SK-N-SH treated with all-trans-retinoic acid at 6 μM for 48 hours (cell line): ENCODE results near the gene LRP3.

Experiments used
- ATAC-seq: fragments of 200-7000 bp; cut with Tn5 transposase; 3 replicates; pipeline ENCODE4 v1.9.1; 2020; ENCODE audit warnings: mild to moderate bottlenecking, moderate library complexity
- BACH2 ChIP-seq: fragments of 250-450 bp; sonication (Bioruptor Pico); IDR thresholded peaks from 2 replicates; pipeline ENCODE4 v1.9.0; 2021; ENCODE audit warnings: mild to moderate bottlenecking, borderline replicate concordance
- CREB5 ChIP-seq: fragments of 250-450 bp; sonication (Bioruptor Pico); IDR thresholded peaks from 2 replicates; pipeline ENCODE4 v1.5.1; 2020; ENCODE audit warnings: low read depth, mild to moderate bottlenecking, moderate library complexity
- CSDC2 ChIP-seq: fragments of 250-450 bp; sonication (Bioruptor Pico); IDR thresholded peaks from 2 replicates; pipeline ENCODE4 v1.5.0; 2020; ENCODE audit warnings: mild to moderate bottlenecking, moderate library complexity
- CSRNP3 ChIP-seq: fragments of 250-450 bp; sonication (Bioruptor Pico); IDR thresholded peaks from 2 replicates; pipeline ENCODE4 v1.5.1; 2021; ENCODE audit warnings: mild to moderate bottlenecking, moderate library complexity
- GLIS3 ChIP-seq: fragments of 250-450 bp; sonication (Bioruptor Pico); IDR thresholded peaks from 2 replicates; pipeline ENCODE4 v1.5.0; 2020; ENCODE audit warnings: mild to moderate bottlenecking, moderate library complexity
- ISL1 ChIP-seq: fragments of 250-450 bp; sonication (Bioruptor Pico); IDR thresholded peaks from 2 replicates; pipeline ENCODE4 v2.1.2; 2022; ENCODE audit warnings: mild to moderate bottlenecking, moderate library complexity
- OSR1 ChIP-seq: fragments of 250-450 bp; sonication (Bioruptor Pico); IDR thresholded peaks from 2 replicates; pipeline ENCODE4 v1.8.0; 2022; ENCODE audit warnings: moderate library complexity, mild to moderate bottlenecking, inconsistent platforms
- PATZ1 ChIP-seq: fragments of 250-450 bp; sonication (Bioruptor Pico); IDR thresholded peaks from 2 replicates; pipeline ENCODE4 v1.8.0; 2020; ENCODE audit warnings: mild to moderate bottlenecking, moderate library complexity, borderline replicate concordance
- POU6F1 ChIP-seq: fragments of 250-450 bp; sonication (Bioruptor Pico); IDR thresholded peaks from 2 replicates; pipeline ENCODE4 v1.8.0; 2021; ENCODE audit warnings: low read depth, mild to moderate bottlenecking, moderate library complexity, borderline replicate concordance
- PPARA ChIP-seq: fragments of 250-450 bp; sonication (Bioruptor Pico); IDR thresholded peaks from 2 replicates; pipeline ENCODE4 v1.5.0; 2020; ENCODE audit warnings: mild to moderate bottlenecking, borderline replicate concordance
- RARB ChIP-seq: fragments of 250-450 bp; sonication (Bioruptor Pico); IDR thresholded peaks from 2 replicates; pipeline ENCODE4 v1.8.0; 2021; ENCODE audit warnings: mild to moderate bottlenecking, moderate library complexity
- SNAI2 ChIP-seq: fragments of 250-450 bp; sonication (Bioruptor Pico); IDR thresholded peaks from 2 replicates; pipeline ENCODE4 v1.5.0; 2020; ENCODE audit warnings: mild to moderate bottlenecking, moderate library complexity
- TCF4 ChIP-seq: fragments of 250-450 bp; sonication (Bioruptor Pico); IDR thresholded peaks from 2 replicates; pipeline ENCODE4 v1.8.0; 2021; ENCODE audit warnings: mild to moderate bottlenecking, moderate library complexity, borderline replicate concordance
- TOX ChIP-seq: fragments of 250-450 bp; sonication (Bioruptor Pico); IDR thresholded peaks from 2 replicates; pipeline ENCODE4 v1.8.0; 2021; ENCODE audit warnings: mild to moderate bottlenecking, moderate library complexity, borderline replicate concordance
- TSHZ2 ChIP-seq: fragments of 250-450 bp; sonication (Bioruptor Pico); IDR thresholded peaks from 2 replicates; pipeline ENCODE4 v1.5.0; 2020; ENCODE audit warnings: mild to moderate bottlenecking, moderate library complexity
- ZC3H10 ChIP-seq: fragments of 250-450 bp; sonication (Bioruptor Pico); IDR thresholded peaks from 2 replicates; pipeline ENCODE4 v1.5.1; 2021; ENCODE audit warnings: mild to moderate bottlenecking, moderate library complexity
- ZFP3 ChIP-seq: fragments of 250-450 bp; sonication (Bioruptor Pico); IDR thresholded peaks from 2 replicates; pipeline ENCODE4 v1.5.0; 2020; ENCODE audit warnings: mild to moderate bottlenecking, moderate library complexity
- ZNF565 ChIP-seq: fragments of 450-650 bp; formaldehyde crosslinking; conservative IDR thresholded peaks from 2 replicates; pipeline ENCODE4 v1.5.0; 2020; ENCODE audit warnings: low read depth, mild to moderate bottlenecking, moderate library complexity
- ZNF70 ChIP-seq: fragments of 450-650 bp; formaldehyde crosslinking; IDR thresholded peaks from 2 replicates; pipeline ENCODE4 v1.5.0; 2020; ENCODE audit warnings: mild to moderate bottlenecking, moderate library complexity
- ZNF8 ChIP-seq: fragments of 450-650 bp; formaldehyde crosslinking; IDR thresholded peaks from 2 replicates; pipeline ENCODE4 v1.5.0; 2020; ENCODE audit warnings: mild to moderate bottlenecking, moderate library complexity

LRP3 gene

GRCh38 chr19:33207040-33207620 is 13.0 kb downstream of the LRP3 start:
- no peak for ATAC-seq
- TF ChIP-seq ZNF8 (CRISPR knock-in tag) (no peak), BACH2 (CRISPR knock-in tag) (no peak), ZNF70 (CRISPR knock-in tag) (no peak), TSHZ2 (CRISPR knock-in tag) (no peak), ZNF565 (no peak), ZC3H10 (CRISPR knock-in tag) (no peak), CSDC2 (CRISPR knock-in tag) (no peak), CSRNP3 (CRISPR knock-in tag) (no peak), OSR1 (CRISPR knock-in tag) (no peak), TCF4 (no peak), ZFP3 (no peak), TOX (CRISPR knock-in tag) (no peak), POU6F1 (CRISPR knock-in tag) (no peak), PPARA (no peak), ISL1 (CRISPR knock-in tag) (no peak), PATZ1 (CRISPR knock-in tag) (no peak), RARB (CRISPR knock-in tag) (no peak)

- no peak for TF ChIP-seq GLIS3 (CRISPR knock-in tag)
- TF ChIP-seq ZNF565 = no peak
- no peak for TF ChIP-seq SNAI2
- TF ChIP-seq, all 23 proteins: peak for 0
- no peak for ATAC-seq
These were observed 13.8 kb downstream of the LRP3 start for GRCh38 chr19:33207903-33208302.

GRCh38 chr19:33208371-33208895 is 14.3 kb downstream of the LRP3 start:
- no peak for ATAC-seq
- TF ChIP-seq CREB5 (CRISPR knock-in tag) (no peak), ZNF8 (CRISPR knock-in tag) (no peak), RARB (CRISPR knock-in tag) (no peak)
